22Rv1 (cell line): ENCODE measurements around the gene SFSWAP.

ENCODE experiments used
- H3K27ac ChIP-seq: fragments of 450-650 bp; 2 replicates; pipeline ENCODE4 v1.5.1; 2017
- ZFX ChIP-seq: fragments of 450-650 bp; IDR thresholded peaks from 2 replicates; pipeline ENCODE4 v1.6.1; 2017; ENCODE audit warnings: antibody characterized with exemption, borderline replicate concordance
- TF ChIP-seq, protein P1 (sequence below): fragments of 450-650 bp; IDR thresholded peaks from 2 replicates; pipeline ENCODE4 v1.5.1; 2017; ENCODE audit warnings: mild to moderate bottlenecking

The SFSWAP gene

DNA sequence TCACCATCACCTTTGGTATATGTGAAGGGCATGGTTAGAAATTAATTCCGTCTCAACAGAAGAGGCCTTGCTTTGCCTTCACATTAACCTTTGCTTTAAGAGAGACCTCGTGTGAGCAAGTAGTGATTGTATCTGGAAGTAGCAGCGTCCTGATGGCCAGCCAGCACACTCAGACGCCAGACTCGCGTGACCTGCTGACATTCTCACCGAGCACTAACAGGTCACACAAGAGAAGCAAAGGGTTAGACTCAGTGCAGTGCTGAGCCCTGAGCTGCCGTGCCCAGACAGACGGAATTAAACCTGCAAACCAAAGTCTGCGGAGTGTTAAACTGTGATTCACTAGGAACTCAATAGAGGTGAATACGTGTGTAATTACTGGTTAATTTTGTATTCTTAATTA lies 77.2 kb downstream of the SFSWAP start:
- TF ChIP-seq ZFX: no peak
- TF ChIP-seq, protein P1, sequence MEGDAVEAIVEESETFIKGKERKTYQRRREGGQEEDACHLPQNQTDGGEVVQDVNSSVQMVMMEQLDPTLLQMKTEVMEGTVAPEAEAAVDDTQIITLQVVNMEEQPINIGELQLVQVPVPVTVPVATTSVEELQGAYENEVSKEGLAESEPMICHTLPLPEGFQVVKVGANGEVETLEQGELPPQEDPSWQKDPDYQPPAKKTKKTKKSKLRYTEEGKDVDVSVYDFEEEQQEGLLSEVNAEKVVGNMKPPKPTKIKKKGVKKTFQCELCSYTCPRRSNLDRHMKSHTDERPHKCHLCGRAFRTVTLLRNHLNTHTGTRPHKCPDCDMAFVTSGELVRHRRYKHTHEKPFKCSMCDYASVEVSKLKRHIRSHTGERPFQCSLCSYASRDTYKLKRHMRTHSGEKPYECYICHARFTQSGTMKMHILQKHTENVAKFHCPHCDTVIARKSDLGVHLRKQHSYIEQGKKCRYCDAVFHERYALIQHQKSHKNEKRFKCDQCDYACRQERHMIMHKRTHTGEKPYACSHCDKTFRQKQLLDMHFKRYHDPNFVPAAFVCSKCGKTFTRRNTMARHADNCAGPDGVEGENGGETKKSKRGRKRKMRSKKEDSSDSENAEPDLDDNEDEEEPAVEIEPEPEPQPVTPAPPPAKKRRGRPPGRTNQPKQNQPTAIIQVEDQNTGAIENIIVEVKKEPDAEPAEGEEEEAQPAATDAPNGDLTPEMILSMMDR: no peak
- H3K27ac ChIP-seq: no peak overlapping the region

- no peak overlapping the region for H3K27ac ChIP-seq
- TF ChIP-seq ZFX: no peak
- TF ChIP-seq, protein P1: no peak
These were observed 78.7 kb downstream of the SFSWAP start for GRCh38 chr12:131789638-131790037.

- H3K27ac ChIP-seq: no peak overlapping the region
- TF ChIP-seq, protein P1: no peak
- TF ChIP-seq ZFX: no peak
These were observed 82.5 kb downstream of the SFSWAP start for GRCh38 chr12:131793243-131794022.

DNA sequence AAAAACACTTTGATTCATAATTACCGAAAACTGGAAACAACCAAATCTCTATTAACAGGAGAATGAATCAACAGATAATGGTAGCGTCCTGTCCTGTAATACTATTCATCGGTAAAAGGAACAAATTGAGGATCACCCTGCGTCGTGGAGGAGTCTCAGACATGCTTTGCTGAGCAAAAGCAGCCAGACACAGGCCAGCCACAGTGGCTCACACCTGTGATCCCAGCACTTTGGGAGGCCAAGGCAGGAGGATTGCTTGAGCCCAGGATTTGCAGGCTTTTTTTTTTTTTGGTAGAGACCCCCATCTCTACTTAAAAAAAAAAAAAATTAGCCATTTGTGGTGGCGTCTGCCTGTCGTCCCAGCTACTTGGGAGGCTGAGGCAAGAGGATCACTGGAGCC lies 83.2 kb downstream of the SFSWAP start:
- no peak overlapping the region for H3K27ac ChIP-seq
- no peak for TF ChIP-seq ZFX
- TF ChIP-seq, protein P1: no peak

DNA sequence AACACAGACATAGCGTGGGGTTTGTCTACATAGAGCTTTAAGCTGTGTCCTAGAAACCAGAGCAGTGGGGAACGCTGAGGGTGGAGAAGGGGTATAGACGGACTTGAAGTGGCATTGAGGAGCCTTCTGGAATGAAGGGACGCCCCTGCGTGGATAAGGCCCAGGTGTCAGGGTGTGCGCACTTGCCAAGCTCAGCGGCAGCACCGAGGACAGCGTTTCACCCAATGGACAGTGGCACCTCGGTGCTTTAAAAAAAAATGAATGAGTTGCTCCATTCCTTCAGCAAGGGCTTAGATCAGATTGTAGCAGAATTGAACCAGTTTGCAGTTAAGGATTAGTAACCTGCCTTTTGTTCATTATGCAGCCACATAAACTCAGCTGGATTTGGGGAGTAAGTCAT lies 83.7 kb downstream of the SFSWAP start:
- no peak overlapping the region for H3K27ac ChIP-seq
- TF ChIP-seq, protein P1: no peak
- no peak for TF ChIP-seq ZFX

GRCh38 chr12:131795064-131795463 lies 84.2 kb downstream of the SFSWAP start:
- TF ChIP-seq, protein P1: no peak
- no peak for TF ChIP-seq ZFX
- H3K27ac ChIP-seq: no peak overlapping the region

DNA sequence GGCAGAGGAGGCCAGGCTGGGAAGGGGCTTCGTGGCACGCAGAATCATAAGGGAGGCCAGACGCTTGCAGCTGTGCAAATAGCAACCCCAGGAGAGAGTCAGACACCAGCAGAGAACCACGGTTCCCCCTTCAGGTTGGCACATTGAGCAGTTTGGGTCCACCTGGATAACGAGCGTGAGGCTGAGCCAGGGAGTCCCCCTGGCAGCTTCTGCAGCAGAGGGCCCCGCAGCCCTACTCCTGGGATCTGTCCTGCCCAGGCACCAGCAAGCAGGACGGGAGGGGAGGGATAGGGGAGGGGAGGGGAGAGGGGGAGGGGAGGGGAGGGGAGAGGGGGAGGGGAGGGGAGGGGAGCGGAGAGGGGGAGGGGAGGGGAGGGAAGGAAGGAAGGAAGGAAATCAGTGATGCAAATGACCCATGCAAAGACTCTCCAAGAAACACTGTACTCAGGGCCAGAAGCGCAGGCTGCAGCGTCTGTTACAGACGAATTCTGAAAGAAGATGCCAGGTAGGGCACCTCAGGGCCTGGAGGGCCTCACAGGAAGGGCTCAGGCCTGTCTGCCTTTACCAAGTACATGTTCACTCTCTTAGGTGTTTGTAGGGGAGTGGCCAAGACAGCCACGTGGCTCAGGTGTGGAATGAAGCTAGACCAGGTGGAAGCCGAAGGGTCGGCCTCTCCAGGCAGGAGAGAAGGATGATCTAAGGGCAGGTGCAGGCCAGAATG lies 85.0 kb downstream of the SFSWAP start:
- no peak overlapping the region for H3K27ac ChIP-seq
- no peak for TF ChIP-seq ZFX
- TF ChIP-seq, protein P1: no peak
